HEK293 (cell line): ENCODE measurements around the gene TIAM1.

Experiments used
- CTCF ChIP-seq: fragments of 450-650 bp; formaldehyde crosslinking; IDR thresholded peaks from 2 replicates; pipeline ENCODE4 v1.5.1; 2016; ENCODE audit warnings: missing biosample characterization, missing genetic modification characterization
- PBX3 ChIP-seq: sonication (generic); formaldehyde crosslinking; IDR thresholded peaks from 2 replicates; pipeline ENCODE4 v1.8.1; 2022; ENCODE audit warnings: mild to moderate bottlenecking, moderate library complexity, missing genetic modification reagents
- PRDM6 ChIP-seq: fragments of 450-650 bp; formaldehyde crosslinking; IDR thresholded peaks from 2 replicates; pipeline ENCODE4 v1.5.1; 2017; ENCODE audit warnings: missing biosample characterization, missing genetic modification characterization
- REST ChIP-seq: fragments of 450-650 bp; formaldehyde crosslinking; IDR thresholded peaks from 2 replicates; pipeline ENCODE4 v1.5.1; 2016; ENCODE audit warnings: missing biosample characterization, missing genetic modification characterization
- SETDB1 ChIP-seq: IDR thresholded peaks from one replicate; pipeline ENCODE4 v1.6.1; 2017; ENCODE audit warnings: mild to moderate bottlenecking, low read length, moderate library complexity, mixed read lengths; ENCODE audit not compliant: insufficient read length
- YY1 ChIP-seq: fragments of 450-650 bp; formaldehyde crosslinking; IDR thresholded peaks from 2 replicates; pipeline ENCODE4 v1.5.1; 2018; ENCODE audit warnings: missing biosample characterization, missing genetic modification characterization
- ZFHX2 ChIP-seq: fragments of 450-650 bp; formaldehyde crosslinking; conservative IDR thresholded peaks from 2 replicates; pipeline ENCODE4 v1.5.1; 2016; ENCODE audit warnings: missing biosample characterization, missing genetic modification characterization
- ZNF202 ChIP-seq: fragments of 450-650 bp; formaldehyde crosslinking; IDR thresholded peaks from 2 replicates; pipeline ENCODE4 v1.5.1; 2016; ENCODE audit warnings: missing biosample characterization, missing genetic modification characterization, borderline replicate concordance
- ZNF623 ChIP-seq: fragments of 450-650 bp; formaldehyde crosslinking; IDR thresholded peaks from 2 replicates; pipeline ENCODE4 v1.5.1; 2016; ENCODE audit warnings: missing biosample characterization, missing genetic modification characterization

GRCh38 chr21:31266241-31266640 lies 77.8 kb downstream of the TIAM1 start:
- TF ChIP-seq CTCF (tag by site-specific recombination) (no peak), ZFHX2 (no peak), PBX3 (CRISPR knock-in tag) (no peak), YY1 (no peak), REST (tag by site-specific recombination) (no peak), PRDM6 (tag by site-specific recombination) (no peak), ZNF202 (tag by site-specific recombination) (no peak), SETDB1 (no peak), ZNF623 (no peak)
